MM.1S (cell line): ENCODE results near the gene DMAC1.

Source experiments
- EZH2 ChIP-seq: fragments of 300-600 bp; sonication (generic); optimal IDR thresholded peaks from 2 replicates; pipeline ENCODE3; 2017; ENCODE audit warnings: low read depth, mild to moderate bottlenecking, antibody characterized with exemption, low read length, mixed read lengths
- TF ChIP-seq, protein P1 (sequence below): fragments of 300-600 bp; sonication (generic); IDR thresholded peaks from 2 replicates; pipeline ENCODE4 v1.5.1; 2016; ENCODE audit warnings: antibody characterized with exemption, low read length, mixed read lengths

- TF ChIP-seq, protein P1, sequence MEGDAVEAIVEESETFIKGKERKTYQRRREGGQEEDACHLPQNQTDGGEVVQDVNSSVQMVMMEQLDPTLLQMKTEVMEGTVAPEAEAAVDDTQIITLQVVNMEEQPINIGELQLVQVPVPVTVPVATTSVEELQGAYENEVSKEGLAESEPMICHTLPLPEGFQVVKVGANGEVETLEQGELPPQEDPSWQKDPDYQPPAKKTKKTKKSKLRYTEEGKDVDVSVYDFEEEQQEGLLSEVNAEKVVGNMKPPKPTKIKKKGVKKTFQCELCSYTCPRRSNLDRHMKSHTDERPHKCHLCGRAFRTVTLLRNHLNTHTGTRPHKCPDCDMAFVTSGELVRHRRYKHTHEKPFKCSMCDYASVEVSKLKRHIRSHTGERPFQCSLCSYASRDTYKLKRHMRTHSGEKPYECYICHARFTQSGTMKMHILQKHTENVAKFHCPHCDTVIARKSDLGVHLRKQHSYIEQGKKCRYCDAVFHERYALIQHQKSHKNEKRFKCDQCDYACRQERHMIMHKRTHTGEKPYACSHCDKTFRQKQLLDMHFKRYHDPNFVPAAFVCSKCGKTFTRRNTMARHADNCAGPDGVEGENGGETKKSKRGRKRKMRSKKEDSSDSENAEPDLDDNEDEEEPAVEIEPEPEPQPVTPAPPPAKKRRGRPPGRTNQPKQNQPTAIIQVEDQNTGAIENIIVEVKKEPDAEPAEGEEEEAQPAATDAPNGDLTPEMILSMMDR: no peak
- no peak for TF ChIP-seq EZH2
These were observed 3.1 kb upstream of the DMAC1 start for GRCh38 chr9:7802666-7803065.
